ENCODE results near the gene CTIF.

GRCh38 chr18:48742706-48743475, 204.1 kb downstream of the CTIF start:
- TF ChIP-seq EZH2 (IDR thresholded peaks at IDR 0.05; ENCODE audit: low read length, missing control alignments) = no peak
- no peak for TF ChIP-seq CTCF (conservative IDR thresholded peaks at IDR 0.05 in 1 of 2, IDR thresholded peaks at IDR 0.05 in 1 of 2; ENCODE audit: low read depth in 1 of 2, low read length in 2 of 2)
